Raji (cell line): ENCODE data around the gene ACIN1.

Source experiments
- POLR2A ChIP-seq: IDR thresholded peaks from 2 replicates; pipeline ENCODE4 v1.6.1; 2011; ENCODE audit warnings: low read depth, low read length, control low read depth; ENCODE audit not compliant: insufficient read depth

ACIN1 gene

DNA sequence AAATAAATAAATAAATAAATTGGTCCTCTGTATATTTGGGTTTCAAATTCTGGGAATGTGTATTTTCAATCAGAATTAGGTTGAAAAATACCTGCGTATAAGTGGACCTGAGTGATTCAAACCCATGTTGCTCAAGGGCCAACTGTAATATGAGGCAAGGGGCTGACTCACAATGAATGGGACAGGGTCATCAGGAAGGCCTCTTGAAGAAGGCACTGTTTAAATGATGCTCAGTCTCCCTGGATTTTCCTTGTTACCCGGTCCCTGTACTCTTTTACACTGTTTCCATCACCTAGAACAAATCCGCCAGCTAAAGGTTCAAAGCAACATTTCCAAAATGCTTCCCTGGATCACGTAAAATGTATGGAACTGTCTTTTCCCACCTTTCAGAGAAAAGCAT lies 64.0 kb downstream of the ACIN1 start:
- TF ChIP-seq POLR2A: no peak

DNA sequence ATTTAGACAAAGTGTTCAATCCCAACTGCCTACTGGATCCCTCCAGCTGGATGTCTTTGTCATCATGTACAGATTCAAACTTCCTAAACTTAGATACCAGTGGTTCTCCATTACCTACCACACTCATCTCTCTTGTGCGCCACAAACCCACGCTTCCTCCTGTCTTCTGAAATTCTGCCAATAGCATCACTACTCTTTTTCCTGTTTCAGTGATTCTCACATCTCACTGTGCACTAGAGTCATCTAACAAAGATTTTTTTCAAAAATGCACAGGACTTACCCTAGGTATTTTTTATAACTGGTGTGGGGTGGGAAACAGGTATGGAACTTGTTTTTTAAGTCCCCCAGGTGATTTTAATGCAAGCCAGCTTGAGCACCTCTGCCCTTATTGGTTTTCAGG lies 66.1 kb downstream of the ACIN1 start:
- TF ChIP-seq POLR2A: no peak

GRCh38 chr14:23025151-23025814 lies 69.7 kb downstream of the ACIN1 start:
- TF ChIP-seq POLR2A: no peak

DNA sequence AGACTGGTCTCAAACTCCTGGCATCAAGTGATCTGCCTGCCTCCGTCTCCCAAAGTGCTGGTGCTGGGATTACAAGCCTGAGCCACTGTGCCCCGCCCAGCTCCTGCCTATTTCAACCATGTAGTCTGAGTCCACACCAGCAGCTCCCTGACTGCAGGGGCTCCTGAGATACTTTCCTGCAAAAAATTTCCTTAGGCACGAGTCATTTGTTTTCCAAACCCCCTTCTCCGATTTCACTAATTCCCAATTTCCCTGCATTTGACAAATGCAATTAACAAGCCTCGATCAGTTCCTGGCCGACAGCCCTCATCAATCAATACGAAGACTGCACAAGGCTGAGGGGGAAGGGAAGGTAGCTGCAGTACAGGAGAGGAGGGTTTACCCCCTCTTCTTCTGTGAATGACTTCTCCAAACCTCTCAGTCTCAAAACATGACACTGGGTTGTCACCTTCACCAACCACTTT lies 70.3 kb downstream of the ACIN1 start:
- TF ChIP-seq POLR2A: no peak

DNA sequence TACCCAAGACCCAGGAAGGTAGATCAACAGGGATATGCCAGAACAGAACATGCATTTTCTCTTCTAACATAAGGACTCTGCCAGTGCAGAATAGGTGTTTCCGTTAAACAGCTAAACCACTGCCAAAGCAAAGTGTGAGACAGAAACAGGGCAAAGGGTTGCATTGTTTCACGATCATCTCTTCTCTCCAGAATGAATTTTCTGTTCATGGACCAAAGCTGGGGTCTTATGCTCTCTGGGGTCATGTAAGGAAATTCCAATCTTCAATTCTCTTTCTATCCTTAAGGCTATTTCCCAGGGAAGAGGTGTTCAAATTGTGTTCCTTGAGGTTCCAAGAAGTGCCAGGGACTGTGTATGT lies 71.2 kb downstream of the ACIN1 start:
- no peak for TF ChIP-seq POLR2A

DNA sequence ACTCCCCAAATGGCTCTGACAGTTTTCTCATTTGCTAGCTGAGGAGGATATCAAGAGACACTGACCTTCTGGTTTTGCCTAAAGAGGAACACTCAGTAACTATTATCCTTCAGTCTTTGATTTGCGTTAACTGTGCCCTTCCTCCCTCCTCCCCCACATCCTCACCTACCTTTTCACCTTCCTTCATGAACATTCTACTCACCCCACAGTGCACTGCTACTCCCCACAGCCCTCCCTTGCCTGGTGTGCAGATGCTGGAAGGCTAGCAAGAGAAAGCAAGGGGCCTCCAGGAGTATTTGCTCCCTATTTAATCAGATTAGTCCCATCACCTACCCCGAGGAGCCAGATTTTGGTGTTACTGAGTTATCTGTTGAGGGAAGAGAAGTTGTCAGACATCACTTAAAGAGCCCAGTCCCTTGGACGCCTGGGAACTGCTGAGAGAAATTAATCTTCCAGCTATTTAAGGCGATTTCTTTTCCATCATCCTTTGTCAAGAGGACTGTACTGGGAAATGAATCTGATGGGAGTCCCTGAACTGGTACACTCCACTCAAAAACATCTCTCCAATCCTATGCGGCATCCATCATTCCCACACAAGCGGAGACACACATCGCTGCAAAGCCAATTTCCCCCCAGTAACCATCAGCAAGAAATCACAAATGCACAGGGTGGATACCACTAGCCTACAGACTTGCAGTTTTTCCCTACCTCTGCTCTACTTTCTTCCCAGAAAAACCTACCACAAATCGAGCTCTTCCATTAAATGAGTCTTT lies 71.7 kb downstream of the ACIN1 start:
- no peak for TF ChIP-seq POLR2A

- no peak for TF ChIP-seq POLR2A
Measured at GRCh38 chr14:23021889-23022442, 73.0 kb downstream of the ACIN1 start.

DNA sequence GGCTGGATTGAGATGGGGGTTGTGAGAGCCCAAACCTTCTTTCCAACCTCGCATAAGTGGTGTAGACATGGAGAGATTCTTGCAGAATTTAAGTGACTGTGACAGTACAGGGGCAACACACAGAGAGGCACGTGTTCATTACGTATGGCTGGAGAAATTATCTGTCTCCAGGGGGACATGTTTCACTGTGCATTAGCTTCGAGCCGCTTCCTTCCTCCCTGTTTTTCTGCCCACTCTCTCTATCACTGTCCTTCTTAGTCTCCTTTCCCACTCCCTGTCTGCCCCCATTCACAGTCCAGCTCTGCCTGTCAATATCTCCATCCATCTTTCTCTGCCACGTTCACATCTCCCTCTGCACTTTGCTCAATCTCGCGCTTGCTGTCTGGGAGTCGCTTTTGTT lies 73.5 kb downstream of the ACIN1 start:
- TF ChIP-seq POLR2A: no peak

GRCh38 chr14:23020143-23021128 lies 74.5 kb downstream of the ACIN1 start:
- TF ChIP-seq POLR2A: no peak

- no peak for TF ChIP-seq POLR2A
Measured at GRCh38 chr14:23018107-23018506, 76.8 kb downstream of the ACIN1 start.

- TF ChIP-seq POLR2A: no peak
Measured at GRCh38 chr14:23017091-23017490, 77.8 kb downstream of the ACIN1 start.

DNA sequence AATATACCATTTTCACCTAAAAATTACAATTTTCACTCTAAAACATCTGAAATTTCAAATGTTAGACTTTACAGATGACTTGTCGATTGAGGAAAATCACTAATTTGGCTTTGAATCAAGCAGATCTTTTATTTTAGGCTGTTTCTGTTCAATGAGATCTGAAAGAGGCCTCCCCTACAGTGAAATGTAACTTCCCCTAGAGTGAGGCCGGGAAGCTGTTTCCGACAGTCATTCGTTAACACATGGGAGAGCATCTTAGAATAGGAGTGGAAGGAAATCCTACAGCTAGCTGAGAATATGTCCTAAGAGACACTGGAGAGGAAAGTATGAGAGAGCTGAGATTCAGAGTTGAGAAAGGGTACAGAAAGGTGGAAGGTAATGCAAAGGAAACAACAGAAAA lies 79.3 kb downstream of the ACIN1 start:
- no peak for TF ChIP-seq POLR2A

DNA sequence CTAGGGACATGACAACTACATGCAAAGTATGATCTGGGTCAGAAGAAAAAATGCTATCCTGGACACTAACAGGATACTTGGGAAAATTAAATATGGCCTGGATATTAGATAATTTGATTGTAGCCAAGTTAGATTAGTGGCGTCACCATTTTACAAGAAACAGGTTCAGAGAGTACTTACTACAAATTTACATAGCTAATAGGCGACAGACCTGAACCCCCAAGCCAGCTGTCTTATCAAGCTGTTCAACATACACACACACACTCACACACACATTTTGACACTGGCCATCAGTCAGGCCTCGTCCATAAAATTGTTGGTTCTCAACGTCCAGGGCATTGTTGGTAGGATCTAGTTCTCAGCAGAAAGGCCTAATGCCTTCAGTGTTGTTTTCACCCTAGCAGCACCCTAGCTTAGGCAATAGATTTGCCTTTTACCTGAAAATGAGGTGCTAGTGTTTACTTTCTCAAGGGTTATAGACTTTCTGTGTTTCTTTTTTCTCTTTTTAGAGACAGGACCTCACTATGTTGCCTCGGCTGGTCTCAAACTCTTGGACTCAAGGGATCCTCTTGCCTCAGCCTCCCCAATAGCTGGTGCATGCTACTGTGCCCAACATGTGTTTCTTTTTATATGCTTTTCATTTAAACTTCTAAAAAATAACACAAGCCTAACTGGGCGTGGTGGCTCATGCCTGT lies 81.7 kb downstream of the ACIN1 start:
- no peak for TF ChIP-seq POLR2A

GRCh38 chr14:23009939-23010726 lies 84.8 kb downstream of the ACIN1 start, which contains the start of gene C14orf93:
TSS of gene C14orf93 (minus strand) at chr14:23010143. CDS start at chr14:22999023, 11,120 bp downstream.
- TF ChIP-seq POLR2A: peak; percentile 62

GRCh38 chr14:23009483-23009938 lies 85.4 kb downstream of the ACIN1 start:
- TF ChIP-seq POLR2A: no peak
